ENCODE measurements around the gene CRB1.

The CRB1 gene

GRCh38 chr1:197440715-197441114, 172.7 kb downstream of the CRB1 start:
- TF ChIP-seq TOX (CRISPR knock-in tag; IDR thresholded peaks at IDR 0.05; ENCODE audit: borderline replicate concordance) (peak; percentile 47; the same call in 1 of the 2 replicates), TCF4 (CRISPR knock-in tag; IDR thresholded peaks at IDR 0.05; ENCODE audit: borderline replicate concordance) (no peak)
- peak; percentile 29 for ATAC-seq

- ATAC-seq = no peak
- TF ChIP-seq CREB5 (CRISPR knock-in tag; IDR thresholded peaks at IDR 0.05; ENCODE audit: low read depth) (no peak), PATZ1 (CRISPR knock-in tag; IDR thresholded peaks at IDR 0.05; ENCODE audit: borderline replicate concordance) (no peak), ARNTL (CRISPR knock-in tag; IDR thresholded peaks at IDR 0.05; ENCODE audit: borderline replicate concordance, low read depth) (no peak), TSHZ2 (CRISPR knock-in tag; IDR thresholded peaks at IDR 0.05) (no peak), ZNF70 (CRISPR knock-in tag; IDR thresholded peaks at IDR 0.05) (no peak), ZNF565 (CRISPR knock-in tag; conservative IDR thresholded peaks at IDR 0.05; ENCODE audit: low read depth) (no peak), TCF4 (CRISPR knock-in tag; IDR thresholded peaks at IDR 0.05; ENCODE audit: borderline replicate concordance) (no peak), ZFP30 (CRISPR knock-in tag; IDR thresholded peaks at IDR 0.05) (no peak), ISL1 (CRISPR knock-in tag; IDR thresholded peaks at IDR 0.05) (no peak), SNAI2 (CRISPR knock-in tag; IDR thresholded peaks at IDR 0.05) (no peak), BACH2 (CRISPR knock-in tag; IDR thresholded peaks at IDR 0.05; ENCODE audit: borderline replicate concordance) (no peak), PPARA (CRISPR knock-in tag; IDR thresholded peaks at IDR 0.05; ENCODE audit: borderline replicate concordance) (no peak), RARB (CRISPR knock-in tag; IDR thresholded peaks at IDR 0.05) (no peak), OSR1 (CRISPR knock-in tag; IDR thresholded peaks at IDR 0.05) (no peak), ESRRG (CRISPR knock-in tag; IDR thresholded peaks at IDR 0.05) (no peak), CSDC2 (CRISPR knock-in tag; IDR thresholded peaks at IDR 0.05) (no peak), ZNF8 (CRISPR knock-in tag; IDR thresholded peaks at IDR 0.05) (no peak), ZFP3 (CRISPR knock-in tag; IDR thresholded peaks at IDR 0.05) (no peak), GLIS3 (CRISPR knock-in tag; IDR thresholded peaks at IDR 0.05) (no peak)
Observed at GRCh38 chr1:197441999-197442414, 174.0 kb downstream of the CRB1 start.

- peak; percentile 55; the same call in 2 of the 3 replicates for ATAC-seq
- TF ChIP-seq PATZ1 (CRISPR knock-in tag; IDR thresholded peaks at IDR 0.05; ENCODE audit: borderline replicate concordance) = no peak
- no peak for TF ChIP-seq PPARA (CRISPR knock-in tag; IDR thresholded peaks at IDR 0.05; ENCODE audit: borderline replicate concordance)
- no peak for TF ChIP-seq CSDC2 (CRISPR knock-in tag; IDR thresholded peaks at IDR 0.05)
Observed at GRCh38 chr1:197444755-197445154, 176.7 kb downstream of the CRB1 start.

GRCh38 chr1:197448121-197448779, 180.2 kb downstream of the CRB1 start:
- TF ChIP-seq ARNTL (CRISPR knock-in tag; IDR thresholded peaks at IDR 0.05; ENCODE audit: borderline replicate concordance, low read depth) = no peak
- no peak for TF ChIP-seq ZNF8 (CRISPR knock-in tag; IDR thresholded peaks at IDR 0.05)
- TF ChIP-seq TCF4 (CRISPR knock-in tag; IDR thresholded peaks at IDR 0.05; ENCODE audit: borderline replicate concordance) = no peak
- no peak for TF ChIP-seq OSR1 (CRISPR knock-in tag; IDR thresholded peaks at IDR 0.05)
- no peak for TF ChIP-seq ZNF70 (CRISPR knock-in tag; IDR thresholded peaks at IDR 0.05)
- no peak for TF ChIP-seq TSHZ2 (CRISPR knock-in tag; IDR thresholded peaks at IDR 0.05)
- TF ChIP-seq CSRNP3 (CRISPR knock-in tag; IDR thresholded peaks at IDR 0.05) = no peak
- no peak for TF ChIP-seq PPARA (CRISPR knock-in tag; IDR thresholded peaks at IDR 0.05; ENCODE audit: borderline replicate concordance)
- no peak for ATAC-seq

Data from SK-N-SH treated with all-trans-retinoic acid at 6 μM for 48 hours (cell line).